ENCODE measurements around the gene RASSF4. TPM values are rescaled to one million over a fixed set of nuclear protein-coding genes. Genes with fewer than 3 reads are reported as not detected.

Gene RASSF4
- total and polyA plus RNA-seq, 2 experiments from 2014 or later, result 2.1 to 2.3 TPM

- no peak overlapping the region for H3K4me3 ChIP-seq
- no peak overlapping the region for H3K27ac ChIP-seq
Measured at GRCh38 chr10:44950326-44951225, 9.0 kb upstream of the RASSF4 start.

DNA sequence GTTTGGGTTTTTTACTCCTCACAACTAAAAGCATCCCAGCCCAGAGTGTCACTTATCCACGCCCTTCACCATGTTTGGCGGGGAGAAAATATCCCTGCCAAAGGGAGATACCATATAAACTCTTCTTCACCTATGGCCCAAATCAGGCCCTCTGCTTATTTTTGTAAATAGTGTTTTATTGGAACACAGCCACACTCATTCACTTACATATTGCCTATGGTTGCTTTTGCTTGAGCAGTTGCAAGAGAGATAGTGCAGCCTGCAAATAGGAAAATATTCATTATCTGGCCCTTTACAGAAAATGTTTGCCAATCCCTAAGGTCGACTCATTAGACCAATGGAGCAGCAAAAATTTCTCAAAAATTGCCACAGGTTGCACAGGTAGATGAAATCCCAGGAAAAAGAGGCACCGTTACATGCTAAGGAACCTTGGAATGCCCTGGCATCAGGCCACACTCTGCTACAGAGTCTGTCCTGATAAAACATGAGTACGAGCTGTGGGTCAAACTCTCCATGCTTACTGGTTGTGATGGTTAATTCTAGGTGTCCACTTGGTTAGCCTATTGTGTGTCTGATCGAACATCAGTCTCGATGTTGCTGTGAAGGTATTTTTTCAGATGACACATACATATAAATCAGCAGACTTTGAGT is 7.9 kb upstream of the RASSF4 start:
- TF ChIP-seq EZH2 (IDR thresholded peaks at IDR 0.05; ENCODE audit: insufficient read depth, poor library complexity, severe bottlenecking), result no peak
- TF ChIP-seq EZH2phosphoT487 (IDR thresholded peaks at IDR 0.05; ENCODE audit: insufficient read depth, low read depth), result no peak
- Histone ChIP-seq H3K27me3 (replicated peaks; ENCODE audit: insufficient read depth) (no peaks in the 10 kb centered on the region), H3K4me2 (ENCODE audit: unreplicated experiment) (no peak overlapping the region), H3K4me1 (ENCODE audit: insufficient read depth) (peaks cover 6% of the 10 kb centered on the region; the same call in 1 of the 2 replicates), H3K9me3 (ENCODE audit: low read depth) (no peaks in the 10 kb centered on the region), H3F3A (ENCODE audit: insufficient read depth) (no peaks in the 10 kb centered on the region), H3K4me3 (no peak overlapping the region), H3K79me2 (ENCODE audit: insufficient read depth) (no peaks in the 10 kb centered on the region), H4K20me1 (ENCODE audit: insufficient read depth) (no peaks in the 10 kb centered on the region), H2AFZ (no peak overlapping the region), H3K36me3 (ENCODE audit: low read depth) (no peaks in the 10 kb centered on the region), H3K27ac (no peak overlapping the region), H3K9me2 (ENCODE audit: insufficient read depth) (no peaks in the 10 kb centered on the region), H3K9ac (no peak overlapping the region)
- WGBS, 2 experiments (ENCODE audit: low coverage in 1 of 2, low lambda C conversion rate in 2 of 2, missing lambda C conversion rate in 2 of 2), result 85 to 86% methylated on average over 7 of the region's 7 CpGs
- in situ Hi-C loops (cut with MboI), result no loop called here
- no peak for DNase-seq

More at GRCh38 chr10:44950326-44951225, 9.0 kb upstream of the RASSF4 start:
- Histone ChIP-seq H3F3A (ENCODE audit: insufficient read depth) (no peaks in the 10 kb centered on the region), H3K79me2 (ENCODE audit: insufficient read depth) (no peaks in the 10 kb centered on the region), H3K4me1 (ENCODE audit: insufficient read depth) (peaks cover 6% of the 10 kb centered on the region; the same call in 1 of the 2 replicates), H3K27me3 (replicated peaks; ENCODE audit: insufficient read depth) (no peaks in the 10 kb centered on the region), H4K20me1 (ENCODE audit: insufficient read depth) (no peaks in the 10 kb centered on the region), H3K9me3 (ENCODE audit: low read depth) (no peaks in the 10 kb centered on the region), H3K9me2 (ENCODE audit: insufficient read depth) (no peaks in the 10 kb centered on the region), H3K36me3 (ENCODE audit: low read depth) (no peaks in the 10 kb centered on the region), H3K4me2 (ENCODE audit: unreplicated experiment) (no peak overlapping the region), H3K9ac (no peak overlapping the region), H2AFZ (no peak overlapping the region)
- TF ChIP-seq EZH2phosphoT487 (IDR thresholded peaks at IDR 0.05; ENCODE audit: insufficient read depth, low read depth), result no peak
- no peak for TF ChIP-seq EZH2 (IDR thresholded peaks at IDR 0.05; ENCODE audit: insufficient read depth, poor library complexity, severe bottlenecking)
- in situ Hi-C loops (cut with MboI), result no loop called here
- 71 to 73% methylated on average over 10 of the region's 10 CpGs for WGBS, 2 experiments (ENCODE audit: low coverage in 1 of 2, low lambda C conversion rate in 2 of 2, missing lambda C conversion rate in 2 of 2)
- no peak for DNase-seq

DNA sequence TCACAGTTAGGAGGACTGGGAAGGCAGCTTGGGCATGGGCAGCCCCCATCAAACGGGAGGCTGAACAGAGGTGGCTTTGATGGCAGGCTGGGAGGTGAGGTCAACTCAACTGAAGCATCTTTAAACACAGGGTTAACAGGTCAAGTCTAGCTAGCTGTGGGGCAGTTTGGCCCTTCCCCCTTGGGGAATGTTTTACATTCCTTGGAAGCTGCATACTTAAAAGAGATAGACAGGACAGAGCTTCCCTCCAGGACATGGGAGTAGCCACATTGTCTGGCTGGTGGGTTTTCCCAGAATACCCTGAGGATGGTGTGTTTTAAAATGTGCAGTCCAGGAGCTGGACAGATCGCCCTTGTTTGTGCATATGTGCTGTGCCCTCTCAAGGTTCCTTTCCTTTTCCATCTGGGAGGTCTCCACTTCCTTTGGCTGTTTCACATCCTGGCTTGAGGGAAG is 6.8 kb upstream of the RASSF4 start:
- Histone ChIP-seq H3K9me2 (ENCODE audit: insufficient read depth) (no peaks in the 10 kb centered on the region), H3K9ac (no peak overlapping the region), H3K27me3 (replicated peaks; ENCODE audit: insufficient read depth) (no peaks in the 10 kb centered on the region), H3K36me3 (ENCODE audit: low read depth) (no peaks in the 10 kb centered on the region), H3K4me1 (ENCODE audit: insufficient read depth) (peaks cover 6% of the 10 kb centered on the region; the same call in 1 of the 2 replicates), H3K9me3 (ENCODE audit: low read depth) (no peaks in the 10 kb centered on the region), H3K79me2 (ENCODE audit: insufficient read depth) (no peaks in the 10 kb centered on the region; the same call in 1 of the 2 replicates), H3K4me2 (ENCODE audit: unreplicated experiment) (no peak overlapping the region), H3K27ac (no peak overlapping the region), H3K4me3 (no peak overlapping the region), H3F3A (ENCODE audit: insufficient read depth) (no peaks in the 10 kb centered on the region), H4K20me1 (ENCODE audit: insufficient read depth) (no peaks in the 10 kb centered on the region), H2AFZ (no peak overlapping the region)
- 68 to 73% methylated on average over 2 of the region's 2 CpGs for WGBS, 2 experiments (ENCODE audit: low coverage in 1 of 2, low lambda C conversion rate in 2 of 2, missing lambda C conversion rate in 2 of 2)
- TF ChIP-seq EZH2 (IDR thresholded peaks at IDR 0.05; ENCODE audit: insufficient read depth, poor library complexity, severe bottlenecking) (no peak), EZH2phosphoT487 (IDR thresholded peaks at IDR 0.05; ENCODE audit: insufficient read depth, low read depth) (no peak)
- DNase-seq, result no peak
- in situ Hi-C loops (cut with MboI), result no loop called here

DNA sequence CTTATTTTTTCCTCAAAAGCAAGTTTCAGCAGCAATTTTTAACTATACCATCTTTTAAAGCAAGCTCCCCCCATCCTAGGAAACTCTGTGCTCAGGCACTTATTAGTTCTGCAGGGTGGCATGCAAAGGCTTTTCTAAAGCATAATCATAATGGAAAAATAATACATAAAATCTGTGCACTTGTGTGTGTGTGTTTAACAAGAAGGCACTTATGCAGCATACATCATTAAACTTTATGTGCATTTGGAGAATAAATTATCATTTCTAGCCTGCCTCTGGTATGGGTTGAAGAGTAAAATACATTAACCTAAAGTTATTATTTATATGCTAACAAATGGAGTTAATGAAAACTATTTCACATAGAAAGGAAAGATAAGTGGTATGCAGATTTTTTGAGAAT is 5.6 kb upstream of the RASSF4 start:
- peaks cover 9% of the 10 kb centered on the region; the same call in 1 of the 2 replicates for H3F3A ChIP-seq (ENCODE audit: insufficient read depth)
- H3K4me2 ChIP-seq (ENCODE audit: unreplicated experiment), result no peak overlapping the region
- H3K9me3 ChIP-seq (ENCODE audit: low read depth), result no peaks in the 10 kb centered on the region
- no peak overlapping the region for H3K9ac ChIP-seq
- H3K27me3 ChIP-seq (replicated peaks; ENCODE audit: insufficient read depth), result no peaks in the 10 kb centered on the region
- no peaks in the 10 kb centered on the region for H4K20me1 ChIP-seq (ENCODE audit: insufficient read depth)
- no peak for TF ChIP-seq EZH2 (IDR thresholded peaks at IDR 0.05; ENCODE audit: insufficient read depth, poor library complexity, severe bottlenecking)
- TF ChIP-seq EZH2phosphoT487 (IDR thresholded peaks at IDR 0.05; ENCODE audit: insufficient read depth, low read depth), result no peak
- no peak overlapping the region for H3K4me3 ChIP-seq
- H2AFZ ChIP-seq, result no peak overlapping the region
- no peaks in the 10 kb centered on the region; the same call in 1 of the 2 replicates for H3K79me2 ChIP-seq (ENCODE audit: insufficient read depth)
- H3K36me3 ChIP-seq (ENCODE audit: low read depth), result no peaks in the 10 kb centered on the region
- in situ Hi-C loops (cut with MboI), result no loop called here
- no peak overlapping the region for H3K27ac ChIP-seq
- peaks cover 12% of the 10 kb centered on the region for H3K4me1 ChIP-seq (ENCODE audit: insufficient read depth)
- DNase-seq, result no peak
- H3K9me2 ChIP-seq (ENCODE audit: insufficient read depth), result no peaks in the 10 kb centered on the region
